ENCODE measurements around the gene HMOX1. TPM values are rescaled to one million over a fixed set of nuclear protein-coding genes. Genes with fewer than 3 reads are reported as not detected.

The HMOX1 gene
- total and polyA plus RNA-seq, 2 of the 8 experiments (the other 6 are each of a cell fraction or from before 2014, with no cell fraction given), result 25.0 to 41.6 TPM

- no peak for TF ChIP-seq CHD7 (IDR thresholded peaks at IDR 0.05; ENCODE audit: insufficient replicate concordance, low read length)
- no peak for TF ChIP-seq TAF1 (IDR thresholded peaks at IDR 0.05; ENCODE audit: low read depth, low read length)
These were observed 7.1 kb upstream of the HMOX1 start (continued) for GRCh38 chr22:35373781-35374180.
